K562 (cell line): ENCODE data around the gene KXD1. TPM values are rescaled to one million over a fixed set of nuclear protein-coding genes. Genes with fewer than 3 reads are reported as not detected.

Experiments used
- CTCF ChIP-seq, 3 experiments: IDR thresholded peaks in 2 of 3; conservative IDR thresholded peaks in 1 of 3; 2 replicates each; pipeline ENCODE4 v1.5.1; 2011 to 2012; ENCODE audit warnings: low read length in 3 of 3, mild to moderate bottlenecking in 3 of 3, control low read depth in 2 of 3, improper control_type of control experiment in 1 of 3, inconsistent platforms in 1 of 3, low read depth in 1 of 3, mixed read lengths in 1 of 3, moderate library complexity in 1 of 3; ENCODE audit not compliant: insufficient read depth in 2 of 3
- DDX20 ChIP-seq: fragments of 450-650 bp; IDR thresholded peaks from 2 replicates; pipeline ENCODE4 v1.6.1; 2016; ENCODE audit warnings: missing genetic modification characterization, low read depth, mild to moderate bottlenecking, missing compliant biosample characterization, moderate library complexity
- ETS2 ChIP-seq: IDR thresholded peaks from 2 replicates; pipeline ENCODE4 v1.6.1; 2016; ENCODE audit warnings: borderline replicate concordance, missing genetic modification characterization, mild to moderate bottlenecking, moderate library complexity, missing compliant biosample characterization; ENCODE audit not compliant: poor library complexity, severe bottlenecking
- MAFG ChIP-seq: fragments of 450-650 bp; conservative IDR thresholded peaks from 2 replicates; pipeline ENCODE4 v1.6.1; 2016; ENCODE audit warnings: missing genetic modification characterization, missing compliant biosample characterization
- MAX ChIP-seq: sonication (generic); formaldehyde crosslinking; IDR thresholded peaks from 2 replicates; pipeline ENCODE4 v1.9.0; 2022; ENCODE audit warnings: mild to moderate bottlenecking, missing genetic modification reagents
- MBD2 ChIP-seq: sonication (generic); IDR thresholded peaks from 2 replicates; pipeline ENCODE4 v1.6.1; 2016; ENCODE audit warnings: low read depth, borderline replicate concordance
- MECOM ChIP-seq: fragments of 250-450 bp; sonication (Bioruptor Pico); IDR thresholded peaks from 2 replicates; pipeline ENCODE4 v1.8.0; 2022; ENCODE audit warnings: inconsistent platforms
- MIER1 ChIP-seq: fragments of 450-650 bp; IDR thresholded peaks from 2 replicates; pipeline ENCODE4 v1.6.1; 2016; ENCODE audit warnings: antibody characterized with exemption, mild to moderate bottlenecking, low read depth
- NKRF ChIP-seq: fragments of 450-650 bp; IDR thresholded peaks from 2 replicates; pipeline ENCODE4 v1.6.1; 2016; ENCODE audit warnings: borderline replicate concordance
- SAFB ChIP-seq: fragments of 200-400 bp; formaldehyde crosslinking; IDR thresholded peaks from 2 replicates; pipeline ENCODE4 v1.6.1; 2017; ENCODE audit warnings: low read depth, low read length, borderline replicate concordance
- SMC3 ChIP-seq: conservative IDR thresholded peaks from 2 replicates; pipeline ENCODE4 v1.6.1; 2011; ENCODE audit warnings: low read depth, low read length, improper control_type of control experiment; ENCODE audit not compliant: insufficient read depth
- TBL1XR1 ChIP-seq, 2 experiments: IDR thresholded peaks; 2 replicates each; pipeline ENCODE4 v1.6.1; 2012; ENCODE audit warnings: improper control_type of control experiment in 2 of 2, low read length in 2 of 2, mild to moderate bottlenecking in 1 of 2
- TOE1 ChIP-seq, 2 experiments: fragments of 450-650 bp in 1 of 2; sonication (generic) in 1 of 2; formaldehyde crosslinking in 1 of 2; IDR thresholded peaks; 2 replicates each; pipeline versions ENCODE4 v1.7.1 to v1.8.0; 2016 to 2022; ENCODE audit warnings: borderline replicate concordance in 2 of 2, mild to moderate bottlenecking in 2 of 2, antibody characterized with exemption in 1 of 2, inconsistent platforms in 1 of 2, low read depth in 1 of 2, missing genetic modification reagents in 1 of 2, moderate library complexity in 1 of 2
- TRIM25 ChIP-seq: fragments of 450-650 bp; IDR thresholded peaks from 2 replicates; pipeline ENCODE4 v1.7.0; 2016; ENCODE audit warnings: borderline replicate concordance
- USF2 ChIP-seq: sonication (generic); formaldehyde crosslinking; IDR thresholded peaks from 2 replicates; pipeline ENCODE4 v1.5.0; 2020; ENCODE audit warnings: missing genetic modification reagents
- ZNF121 ChIP-seq: sonication (generic); formaldehyde crosslinking; conservative IDR thresholded peaks from 2 replicates; pipeline ENCODE4 v1.8.0; 2022; ENCODE audit warnings: missing genetic modification reagents
- ZNF253 ChIP-seq: fragments of 250-450 bp; sonication (Bioruptor Pico); conservative IDR thresholded peaks from 2 replicates; pipeline ENCODE4 v1.6.1; 2021; ENCODE audit warnings: mild to moderate bottlenecking
- ZNF445 ChIP-seq: fragments of 250-450 bp; sonication (Bioruptor Pico); IDR thresholded peaks from 2 replicates; pipeline ENCODE4 v1.4.0; 2020; ENCODE audit warnings: low read depth, mild to moderate bottlenecking, moderate library complexity
- polyA plus RNA-seq, 8 experiments: library from polyadenylated mRNA; depleted of rRNA in 4 of 8; stranded (reverse) in 5 of 8; unstranded in 3 of 8; fragments of >200 nt; fragmentation: Nextera tagmentation in 2 of 8; fragmentation: Illumina TruSeq in 1 of 8; extraction: Ambion mirVana in 2 of 8; extraction: Trizol in 1 of 8; gene quantifications; 2 replicates each; pipeline versions ENCODE4 v1.2.1 to v1.2.3, GENCODE V29; 2011 to 2014; ENCODE audit warnings: inconsistent platforms in 1 of 8, missing spikeins in 1 of 8
- total RNA-seq, 7 experiments: library from RNA; depleted of rRNA in 6 of 7; stranded (reverse); fragments of >200 nt in 6 of 7; fragmentation: Illumina TruSeq in 2 of 7; extraction: Trizol in 2 of 7; gene quantifications; 2 replicates each; pipeline versions ENCODE4 v1.2.1 to v1.2.3, GENCODE V29; 2011 to 2021; ENCODE audit warnings: low replicate concordance in 1 of 7

Gene KXD1
- total and polyA plus RNA-seq, 9 of the 15 experiments (the other 6 are each of a cell fraction or from before 2014, with no cell fraction given): 21.9 to 210 (median 118) TPM

- TF ChIP-seq TOE1 (IDR thresholded peaks at IDR 0.05; ENCODE audit: borderline replicate concordance) (peak; percentile 45; the same call in 1 of the 2 replicates), TOE1 (CRISPR knock-in tag; IDR thresholded peaks at IDR 0.05; ENCODE audit: borderline replicate concordance, low read depth) (no peak), ZNF445 (CRISPR knock-in tag) (no peak), USF2 (CRISPR knock-in tag) (peak; percentile 76), SMC3 (no peak), MBD2 (0 out of 2 replicates have a peak, but pooled peaks have one; percentile 54), MECOM (CRISPR knock-in tag) (no peak), ETS2 (tag) (no peak), MAX (CRISPR knock-in tag) (peak; percentile 68), TBL1XR1 (IDR thresholded peaks at IDR 0.05; ENCODE audit: low read length in 2 of 2) (peak in 1 of 2 experiments; percentile 60; a peak in 1 of 4 replicates), ZNF121 (CRISPR knock-in tag) (no peak), CTCF (IDR thresholded peaks at IDR 0.05 in 2 of 3, conservative IDR thresholded peaks at IDR 0.05 in 1 of 3; ENCODE audit: insufficient read depth in 2 of 3, low read depth in 1 of 3, low read length in 3 of 3) (peak in 1 of 3 experiments; percentile 22; a peak in 1 of 6 replicates), TRIM25 (no peak), DDX20 (tag) (no peak), MAFG (tag) (peak; percentile 41; the same call in 1 of the 2 replicates), ZNF253 (no peak), SAFB (peak; percentile 82; the same call in 1 of the 2 replicates), NKRF (peak; percentile 38; the same call in 1 of the 2 replicates), MIER1 (no peak)
These were observed 35.4 kb upstream of the KXD1 start (continued) for GRCh38 chr19:18522124-18522861.
